ENCODE data around the gene SLC16A13. TPM values are rescaled to one million over a fixed set of nuclear protein-coding genes. Genes with fewer than 3 reads are reported as not detected.

The SLC16A13 gene
- total and polyA plus RNA-seq, 10 of the 15 experiments (the other 5 are each of a cell fraction or from before 2014, with no cell fraction given): 0.34 to 12.1 (median 3.3) TPM

DNA sequence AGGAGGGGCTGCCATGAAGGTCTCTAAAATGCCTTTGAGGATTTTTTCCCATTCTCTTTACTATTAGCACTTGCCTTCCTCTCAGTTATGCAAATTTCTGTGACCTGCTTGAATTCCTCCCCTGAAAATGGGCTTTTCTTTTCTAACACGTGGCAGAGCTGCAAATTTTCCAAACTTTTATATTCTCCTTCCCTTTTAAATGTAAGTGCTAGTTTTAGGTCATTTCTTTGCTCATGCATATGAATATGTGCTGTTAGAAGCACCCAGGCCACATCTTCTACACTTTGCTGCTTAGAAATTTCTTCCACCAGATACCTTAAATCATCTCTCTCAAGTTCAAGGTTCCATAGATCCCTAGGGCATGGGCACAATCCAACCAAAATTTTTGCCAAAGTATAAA, 32.5 kb downstream of the SLC16A13 start:
- H3K9ac ChIP-seq (ENCODE audit: control insufficient read depth, insufficient read depth, low read length): no peak overlapping the region

More for the DNA sequence above, 32.5 kb downstream of the SLC16A13 start:
- FAIRE-seq: no peak
- intact Hi-C loops (cut with micrococcal nuclease; ENCODE audit: unreplicated experiment) (no loop called here), in situ Hi-C loops (cut with MboI) (no loop called here)
- ChIA-PET RAD21 (ENCODE audit: unreplicated experiment) (interaction anchor here (1.0 kb wide), 1 partner anchor 22 kb away, joined by 3 read pairs; no protein-coding TSS in a partner anchor), POLR2A (no interaction called here), CTCF (no interaction called here), SMC1A (ENCODE audit: uncharacterized antibody, unreplicated experiment) (no interaction called here)
- no TSS peak for BruUV-seq (replicated peaks)
- Histone ChIP-seq H3K36me3 (ENCODE audit: control insufficient read depth in 2 of 2, insufficient read depth in 2 of 2, low read length in 1 of 2) (no peaks in the 10 kb centered on the region), H3K9me3 (replicated peaks; ENCODE audit: control insufficient read depth, insufficient read depth, low read length) (no peaks in the 10 kb centered on the region; the same call in 2 of the 3 replicates), H3K4me3 (no peak overlapping the region), H3K4me1 (ENCODE audit: control insufficient read depth, insufficient read depth, low read length) (no peaks in the 10 kb centered on the region), H4K20me1 (ENCODE audit: control insufficient read depth, insufficient read depth) (no peaks in the 10 kb centered on the region), H3K27ac (ENCODE audit: control insufficient read depth, insufficient read depth) (no peak overlapping the region), H3K79me2 (ENCODE audit: control insufficient read depth, insufficient read depth, low read length) (no peaks in the 10 kb centered on the region), H3K27me3 (replicated peaks in 1 of 2; ENCODE audit: control insufficient read depth in 2 of 2, insufficient read depth in 2 of 2, low read length in 1 of 2) (no peaks in the 10 kb centered on the region), H2AFZ (ENCODE audit: control insufficient read depth, low read depth, low read length) (no peak overlapping the region), H3K4me2 (ENCODE audit: control insufficient read depth, insufficient read depth) (no peak overlapping the region)
- DNase-seq (ENCODE audit: low read depth, low spot score): no peak
- ATAC-seq: no peak
- 0% methylated on average over 1 of the region's 1 CpG for WGBS (ENCODE audit: insufficient coverage, insufficient replicate concordance, low lambda C conversion rate, missing lambda C conversion rate)
- no peak for TF ChIP-seq RELA (IDR thresholded peaks at IDR 0.05; ENCODE audit: borderline replicate concordance, partially characterized antibody)
- TF ChIP-seq WRNIP1 (IDR thresholded peaks at IDR 0.05; ENCODE audit: borderline replicate concordance, low read depth, low read length): no peak
- TF ChIP-seq GATAD2B (conservative IDR thresholded peaks at IDR 0.05; ENCODE audit: low read depth): no peak
- no peak for TF ChIP-seq NR2C1 (IDR thresholded peaks at IDR 0.05)
- TF ChIP-seq CHD1 (IDR thresholded peaks at IDR 0.05; ENCODE audit: low read depth, low read length): no peak
- TF ChIP-seq, protein P1, sequence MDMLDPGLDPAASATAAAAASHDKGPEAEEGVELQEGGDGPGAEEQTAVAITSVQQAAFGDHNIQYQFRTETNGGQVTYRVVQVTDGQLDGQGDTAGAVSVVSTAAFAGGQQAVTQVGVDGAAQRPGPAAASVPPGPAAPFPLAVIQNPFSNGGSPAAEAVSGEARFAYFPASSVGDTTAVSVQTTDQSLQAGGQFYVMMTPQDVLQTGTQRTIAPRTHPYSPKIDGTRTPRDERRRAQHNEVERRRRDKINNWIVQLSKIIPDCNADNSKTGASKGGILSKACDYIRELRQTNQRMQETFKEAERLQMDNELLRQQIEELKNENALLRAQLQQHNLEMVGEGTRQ (IDR thresholded peaks at IDR 0.05; ENCODE audit: borderline replicate concordance, low read depth, low read length): no peak
- TF ChIP-seq, protein P2, sequence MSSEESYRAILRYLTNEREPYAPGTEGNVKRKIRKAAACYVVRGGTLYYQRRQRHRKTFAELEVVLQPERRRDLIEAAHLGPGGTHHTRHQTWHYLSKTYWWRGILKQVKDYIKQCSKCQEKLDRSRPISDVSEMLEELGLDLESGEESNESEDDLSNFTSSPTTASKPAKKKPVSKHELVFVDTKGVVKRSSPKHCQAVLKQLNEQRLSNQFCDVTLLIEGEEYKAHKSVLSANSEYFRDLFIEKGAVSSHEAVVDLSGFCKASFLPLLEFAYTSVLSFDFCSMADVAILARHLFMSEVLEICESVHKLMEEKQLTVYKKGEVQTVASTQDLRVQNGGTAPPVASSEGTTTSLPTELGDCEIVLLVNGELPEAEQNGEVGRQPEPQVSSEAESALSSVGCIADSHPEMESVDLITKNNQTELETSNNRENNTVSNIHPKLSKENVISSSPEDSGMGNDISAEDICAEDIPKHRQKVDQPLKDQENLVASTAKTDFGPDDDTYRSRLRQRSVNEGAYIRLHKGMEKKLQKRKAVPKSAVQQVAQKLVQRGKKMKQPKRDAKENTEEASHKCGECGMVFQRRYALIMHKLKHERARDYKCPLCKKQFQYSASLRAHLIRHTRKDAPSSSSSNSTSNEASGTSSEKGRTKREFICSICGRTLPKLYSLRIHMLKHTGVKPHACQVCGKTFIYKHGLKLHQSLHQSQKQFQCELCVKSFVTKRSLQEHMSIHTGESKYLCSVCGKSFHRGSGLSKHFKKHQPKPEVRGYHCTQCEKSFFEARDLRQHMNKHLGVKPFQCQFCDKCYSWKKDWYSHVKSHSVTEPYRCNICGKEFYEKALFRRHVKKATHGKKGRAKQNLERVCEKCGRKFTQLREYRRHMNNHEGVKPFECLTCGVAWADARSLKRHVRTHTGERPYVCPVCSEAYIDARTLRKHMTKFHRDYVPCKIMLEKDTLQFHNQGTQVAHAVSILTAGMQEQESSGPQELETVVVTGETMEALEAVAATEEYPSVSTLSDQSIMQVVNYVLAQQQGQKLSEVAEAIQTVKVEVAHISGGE (CRISPR knock-in tag; IDR thresholded peaks at IDR 0.05): no peak

Data from GM12878 (cell line).